ENCODE results near the gene ASTN1.

DNA sequence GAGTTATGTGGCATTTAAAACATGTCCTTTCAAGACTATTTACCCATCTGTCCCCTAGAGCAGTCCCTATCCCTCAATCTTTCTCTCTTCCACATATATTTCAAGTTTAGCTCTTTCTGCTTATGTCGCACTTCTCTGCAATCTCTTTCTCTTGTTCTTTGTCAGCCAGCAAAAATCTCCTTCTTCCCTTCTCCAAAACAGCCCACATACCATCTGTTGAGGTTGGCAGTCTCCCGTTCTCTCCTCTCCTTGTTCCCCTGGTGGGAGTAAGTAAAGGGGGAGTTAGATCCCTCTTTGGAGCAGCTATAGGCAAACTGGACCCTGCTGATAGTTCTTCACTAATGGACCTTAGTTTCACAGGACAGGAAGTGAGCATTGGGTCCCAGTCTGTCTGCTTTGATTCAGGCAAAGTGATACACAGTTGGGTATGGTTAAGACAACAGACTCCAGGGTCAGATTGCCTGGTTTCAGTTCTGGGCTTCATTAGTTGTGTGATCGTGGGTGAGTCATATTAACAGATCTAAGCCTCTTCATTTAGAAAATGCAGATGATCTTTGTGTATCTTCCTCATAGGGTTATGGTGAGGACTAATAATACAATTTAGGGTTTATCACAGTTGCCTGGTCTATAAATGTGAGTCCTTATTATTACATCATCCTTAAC, 25.9 kb upstream of the ASTN1 start:
- TF ChIP-seq, protein P1, sequence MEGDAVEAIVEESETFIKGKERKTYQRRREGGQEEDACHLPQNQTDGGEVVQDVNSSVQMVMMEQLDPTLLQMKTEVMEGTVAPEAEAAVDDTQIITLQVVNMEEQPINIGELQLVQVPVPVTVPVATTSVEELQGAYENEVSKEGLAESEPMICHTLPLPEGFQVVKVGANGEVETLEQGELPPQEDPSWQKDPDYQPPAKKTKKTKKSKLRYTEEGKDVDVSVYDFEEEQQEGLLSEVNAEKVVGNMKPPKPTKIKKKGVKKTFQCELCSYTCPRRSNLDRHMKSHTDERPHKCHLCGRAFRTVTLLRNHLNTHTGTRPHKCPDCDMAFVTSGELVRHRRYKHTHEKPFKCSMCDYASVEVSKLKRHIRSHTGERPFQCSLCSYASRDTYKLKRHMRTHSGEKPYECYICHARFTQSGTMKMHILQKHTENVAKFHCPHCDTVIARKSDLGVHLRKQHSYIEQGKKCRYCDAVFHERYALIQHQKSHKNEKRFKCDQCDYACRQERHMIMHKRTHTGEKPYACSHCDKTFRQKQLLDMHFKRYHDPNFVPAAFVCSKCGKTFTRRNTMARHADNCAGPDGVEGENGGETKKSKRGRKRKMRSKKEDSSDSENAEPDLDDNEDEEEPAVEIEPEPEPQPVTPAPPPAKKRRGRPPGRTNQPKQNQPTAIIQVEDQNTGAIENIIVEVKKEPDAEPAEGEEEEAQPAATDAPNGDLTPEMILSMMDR (IDR thresholded peaks at IDR 0.05; ENCODE audit: insufficient read depth, low read length) = no peak
- TF ChIP-seq, protein P2, sequence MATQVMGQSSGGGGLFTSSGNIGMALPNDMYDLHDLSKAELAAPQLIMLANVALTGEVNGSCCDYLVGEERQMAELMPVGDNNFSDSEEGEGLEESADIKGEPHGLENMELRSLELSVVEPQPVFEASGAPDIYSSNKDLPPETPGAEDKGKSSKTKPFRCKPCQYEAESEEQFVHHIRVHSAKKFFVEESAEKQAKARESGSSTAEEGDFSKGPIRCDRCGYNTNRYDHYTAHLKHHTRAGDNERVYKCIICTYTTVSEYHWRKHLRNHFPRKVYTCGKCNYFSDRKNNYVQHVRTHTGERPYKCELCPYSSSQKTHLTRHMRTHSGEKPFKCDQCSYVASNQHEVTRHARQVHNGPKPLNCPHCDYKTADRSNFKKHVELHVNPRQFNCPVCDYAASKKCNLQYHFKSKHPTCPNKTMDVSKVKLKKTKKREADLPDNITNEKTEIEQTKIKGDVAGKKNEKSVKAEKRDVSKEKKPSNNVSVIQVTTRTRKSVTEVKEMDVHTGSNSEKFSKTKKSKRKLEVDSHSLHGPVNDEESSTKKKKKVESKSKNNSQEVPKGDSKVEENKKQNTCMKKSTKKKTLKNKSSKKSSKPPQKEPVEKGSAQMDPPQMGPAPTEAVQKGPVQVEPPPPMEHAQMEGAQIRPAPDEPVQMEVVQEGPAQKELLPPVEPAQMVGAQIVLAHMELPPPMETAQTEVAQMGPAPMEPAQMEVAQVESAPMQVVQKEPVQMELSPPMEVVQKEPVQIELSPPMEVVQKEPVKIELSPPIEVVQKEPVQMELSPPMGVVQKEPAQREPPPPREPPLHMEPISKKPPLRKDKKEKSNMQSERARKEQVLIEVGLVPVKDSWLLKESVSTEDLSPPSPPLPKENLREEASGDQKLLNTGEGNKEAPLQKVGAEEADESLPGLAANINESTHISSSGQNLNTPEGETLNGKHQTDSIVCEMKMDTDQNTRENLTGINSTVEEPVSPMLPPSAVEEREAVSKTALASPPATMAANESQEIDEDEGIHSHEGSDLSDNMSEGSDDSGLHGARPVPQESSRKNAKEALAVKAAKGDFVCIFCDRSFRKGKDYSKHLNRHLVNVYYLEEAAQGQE (IDR thresholded peaks at IDR 0.05; ENCODE audit: insufficient replicate concordance, low read depth) = no peak
- TF ChIP-seq SPI1 (IDR thresholded peaks at IDR 0.05; ENCODE audit: borderline replicate concordance, low read depth) = no peak
- TF ChIP-seq POLR2AphosphoS5 (IDR thresholded peaks at IDR 0.05; ENCODE audit: low read depth) = no peak

Data from HL-60 (cell line).